Smooth muscle cell (in vitro differentiated cells): ENCODE results near the gene FOXO1. TPM values are rescaled to one million over a fixed set of nuclear protein-coding genes. Genes with fewer than 3 reads are reported as not detected.

Source experiments
- DNase-seq: peaks from one replicate; lab custom pipeline; 2025; ENCODE audit not compliant: unreplicated experiment; lab: John Stamatoyannopoulos, UW
- H2AFZ ChIP-seq: fragments of 200-600 bp; sonication (generic); 2 replicates; pipeline ENCODE4 v1.6.0; 2016; ENCODE audit warnings: antibody characterized with exemption, low read depth, mild to moderate bottlenecking
- H3F3A ChIP-seq: fragments of 200-600 bp; sonication (generic); 2 replicates; pipeline ENCODE4 v1.6.0; 2017; ENCODE audit warnings: antibody characterized with exemption, low read depth
- H3K27ac ChIP-seq: fragments of 200-600 bp; sonication (generic); 2 replicates; pipeline ENCODE4 v1.5.1; 2016; ENCODE audit warnings: low read depth, mild to moderate bottlenecking
- H3K27me3 ChIP-seq: fragments of 200-600 bp; sonication (generic); 2 replicates; pipeline ENCODE4 v1.6.1; 2016; ENCODE audit warnings: low read depth, mild to moderate bottlenecking
- H3K36me3 ChIP-seq: fragments of 200-600 bp; sonication (generic); 2 replicates; pipeline ENCODE4 v1.5.1; 2016; ENCODE audit warnings: low read depth
- H3K4me1 ChIP-seq: fragments of 200-600 bp; sonication (generic); 2 replicates; pipeline ENCODE4 v1.5.1; 2016; ENCODE audit warnings: low read depth
- H3K4me2 ChIP-seq: fragments of 200-600 bp; sonication (generic); 2 replicates; pipeline ENCODE4 v1.6.0; 2016; ENCODE audit warnings: mild to moderate bottlenecking
- H3K4me3 ChIP-seq: fragments of 200-600 bp; sonication (generic); 2 replicates; pipeline ENCODE4 v1.5.1; 2016; ENCODE audit warnings: mild to moderate bottlenecking
- H3K79me2 ChIP-seq: fragments of 200-600 bp; sonication (generic); 2 replicates; pipeline ENCODE4 v1.6.0; 2016; ENCODE audit warnings: low read depth, mild to moderate bottlenecking
- H3K9ac ChIP-seq: fragments of 200-600 bp; sonication (generic); 2 replicates; pipeline ENCODE4 v1.6.0; 2016; ENCODE audit warnings: low read depth
- H3K9me3 ChIP-seq: fragments of 200-600 bp; sonication (generic); replicated peaks from 2 replicates; pipeline ENCODE4 v1.5.1; 2016; ENCODE audit warnings: low read depth
- H4K20me1 ChIP-seq: fragments of 200-600 bp; sonication (generic); 2 replicates; pipeline ENCODE4 v1.6.0; 2016; ENCODE audit warnings: low read depth
- CTCF ChIP-seq: fragments of 200-600 bp; sonication (generic); IDR thresholded peaks from 2 replicates; pipeline ENCODE4 v1.5.1; 2017; ENCODE audit warnings: borderline replicate concordance, mild to moderate bottlenecking, antibody characterized with exemption; ENCODE audit not compliant: insufficient read depth, poor library complexity, severe bottlenecking
- WGBS: methylation state at CpG from one replicate; pipeline ENCODE4 v1.1.7; 2016; ENCODE audit warnings: low lambda C conversion rate; 5-methylcytosine and 5-hydroxymethylcytosine counted together
- polyA plus RNA-seq: library from polyadenylated mRNA; unstranded; fragments of >200 nt; fragmentation: Nextera tagmentation; extraction: Ambion mirVana; gene quantifications from 2 replicates; pipeline ENCODE4 v1.2.1, GENCODE V29; 2016
- total RNA-seq: library from RNA; depleted of rRNA; stranded (reverse); fragments of >200 nt; gene quantifications from 2 replicates; pipeline ENCODE4 v1.2.3, GENCODE V29; 2014

The FOXO1 gene
- total and polyA plus RNA-seq, 2 experiments from 2014 or later: 17.0 to 19.9 TPM

- no peaks in the 10 kb centered on the region for H3K4me1 ChIP-seq
- WGBS: 83% methylated on average over 7 of the region's 7 CpGs
- H3F3A ChIP-seq: no peaks in the 10 kb centered on the region
- no peak for TF ChIP-seq CTCF
- DNase-seq: no peak
- H4K20me1 ChIP-seq: peaks cover 82% of the 10 kb centered on the region
- no peaks in the 10 kb centered on the region for H3K9me3 ChIP-seq
- H3K36me3 ChIP-seq: no peaks in the 10 kb centered on the region
- H3K4me3 ChIP-seq: no peak overlapping the region
- H3K9ac ChIP-seq: no peak overlapping the region
- H3K27me3 ChIP-seq: no peaks in the 10 kb centered on the region
- H3K27ac ChIP-seq: no peak overlapping the region
- H3K4me2 ChIP-seq: no peak overlapping the region
- H2AFZ ChIP-seq: no peak overlapping the region
- peaks cover 54% of the 10 kb centered on the region for H3K79me2 ChIP-seq
Measured at GRCh38 chr13:40611635-40612034, 54.8 kb downstream of the FOXO1 start.

GRCh38 chr13:40611004-40611403 is 55.4 kb downstream of the FOXO1 start:
- H3K4me1 ChIP-seq: no peaks in the 10 kb centered on the region
- H3K4me2 ChIP-seq: no peak overlapping the region
- no peak overlapping the region for H2AFZ ChIP-seq
- H3K79me2 ChIP-seq: peaks cover 47% of the 10 kb centered on the region
- no peak for DNase-seq
- peaks cover 81% of the 10 kb centered on the region for H4K20me1 ChIP-seq
- 80% methylated on average over 3 of the region's 3 CpGs for WGBS
- H3K4me3 ChIP-seq: no peak overlapping the region
- TF ChIP-seq CTCF: no peak
- no peaks in the 10 kb centered on the region for H3K36me3 ChIP-seq
- peak overlapping the region; percentile 44 for H3K27ac ChIP-seq
- H3F3A ChIP-seq: no peaks in the 10 kb centered on the region
- no peak overlapping the region for H3K9ac ChIP-seq
- no peaks in the 10 kb centered on the region for H3K27me3 ChIP-seq
- H3K9me3 ChIP-seq: no peaks in the 10 kb centered on the region

- no peak for TF ChIP-seq CTCF
- Histone ChIP-seq H3K4me1 (no peaks in the 10 kb centered on the region), H2AFZ (no peak overlapping the region), H3K9me3 (no peaks in the 10 kb centered on the region), H3F3A (no peaks in the 10 kb centered on the region), H3K27me3 (no peaks in the 10 kb centered on the region), H3K4me3 (no peak overlapping the region), H3K4me2 (no peak overlapping the region), H4K20me1 (peaks cover 82% of the 10 kb centered on the region), H3K27ac (peak overlapping the region; percentile 44), H3K9ac (no peak overlapping the region), H3K79me2 (peaks cover 43% of the 10 kb centered on the region), H3K36me3 (no peaks in the 10 kb centered on the region)
- 91% methylated on average over 9 of the region's 9 CpGs for WGBS
- DNase-seq: no peak
Measured at GRCh38 chr13:40609972-40610726, 56.3 kb downstream of the FOXO1 start.

- Histone ChIP-seq H3K36me3 (no peaks in the 10 kb centered on the region), H3K27ac (no peak overlapping the region), H3K4me1 (no peaks in the 10 kb centered on the region), H3K79me2 (peaks cover 60% of the 10 kb centered on the region), H3K4me2 (no peak overlapping the region), H3K27me3 (no peaks in the 10 kb centered on the region), H3K9ac (no peak overlapping the region), H3K9me3 (no peaks in the 10 kb centered on the region), H2AFZ (no peak overlapping the region), H4K20me1 (peaks cover 82% of the 10 kb centered on the region), H3K4me3 (no peak overlapping the region), H3F3A (no peaks in the 10 kb centered on the region)
- no peak for DNase-seq
- no peak for TF ChIP-seq CTCF
- 95% methylated on average over 1 of the region's 1 CpG for WGBS
Measured at GRCh38 chr13:40608308-40608707, 58.1 kb downstream of the FOXO1 start.
